ENCODE results near the gene NPR2.

- no peak for TF ChIP-seq CTCF (IDR thresholded peaks at IDR 0.05; ENCODE audit: poor library complexity)
- no peak for TF ChIP-seq EZH2 (IDR thresholded peaks at IDR 0.05; ENCODE audit: borderline replicate concordance)
Measured at GRCh38 chr9:35800530-35800929, 9.1 kb downstream of the NPR2 start.

Measured in hepatocyte (in vitro differentiated cells).